ENCODE results near the gene COG2. TPM values are rescaled to one million over a fixed set of nuclear protein-coding genes. Genes with fewer than 3 reads are reported as not detected.

Gene COG2
- total and polyA plus RNA-seq, 2 of the 8 experiments (the other 6 are each of a cell fraction or from before 2014, with no cell fraction given): 10.3 to 36.7 TPM

DNA sequence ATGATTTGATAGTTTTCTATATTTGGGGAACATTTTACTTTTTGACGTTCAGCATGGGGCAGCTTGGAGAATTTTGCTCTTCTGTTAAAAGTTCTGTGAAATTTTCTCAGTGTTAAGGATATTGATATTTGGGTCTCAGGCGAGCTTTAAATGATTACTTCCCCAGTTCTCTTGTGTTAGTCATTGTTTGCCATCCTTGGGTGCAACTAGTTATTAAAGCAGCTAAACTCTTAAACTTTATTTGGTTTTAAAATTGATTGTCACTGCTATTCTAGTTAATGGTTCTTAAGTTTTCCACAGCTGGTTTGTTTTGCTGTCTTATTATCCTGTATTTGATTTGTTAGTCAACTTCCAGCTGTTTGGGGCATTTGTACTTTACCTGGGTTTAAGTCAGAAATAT lies 9.0 kb downstream of the COG2 start:
- CTCF ChIA-PET (ENCODE audit: partially characterized antibody): interaction anchor here (1.1 to 2.4 kb wide), 2 partner anchors 9 to 18 kb away, joined by 3 to 14 read pairs; partner anchors contain the start of gene COG2
- no peak for TF ChIP-seq BRCA1 (IDR thresholded peaks at IDR 0.05; ENCODE audit: low read depth, low read length)
- TF ChIP-seq KDM1A (IDR thresholded peaks at IDR 0.05; ENCODE audit: borderline replicate concordance, low read length): no peak
- no peak for TF ChIP-seq NANOG (IDR thresholded peaks at IDR 0.05; ENCODE audit: insufficient read depth, low read depth, low read length, poor library complexity, severe bottlenecking)

More for the DNA sequence above, 9.0 kb downstream of the COG2 start:
- FAIRE-seq (no peak), DNase-seq (ENCODE audit: low read depth in 1 of 2, low spot score in 2 of 2) (no peak)
- no peak overlapping the region for H2BK15ac ChIP-seq (ENCODE audit: low read length)
- H3K23ac ChIP-seq (ENCODE audit: insufficient read length): no peak overlapping the region
- H2BK120ac ChIP-seq (replicated peaks; ENCODE audit: low read depth, low read length): no peak overlapping the region
- no peaks in the 10 kb centered on the region for H3K9me3 ChIP-seq (ENCODE audit: insufficient read depth in 2 of 2, low read depth in 1 of 2, low read length in 1 of 2)
- H3K4ac ChIP-seq (replicated peaks; ENCODE audit: insufficient read length, low read depth, low read length): no peak overlapping the region
- H3K18ac ChIP-seq (ENCODE audit: extremely low read depth, low read length): no peak overlapping the region
- no peak overlapping the region for H2AK5ac ChIP-seq (ENCODE audit: low read depth, low read length)
- no peak overlapping the region for H3K4me3 ChIP-seq (ENCODE audit: extremely low read depth in 1 of 4, insufficient read depth in 2 of 4, low read depth in 3 of 4, low read length in 4 of 4)
- WGBS, 2 experiments (ENCODE audit: extremely low coverage in 1 of 2, insufficient coverage in 1 of 2, insufficient read length in 1 of 2, insufficient replicate concordance in 2 of 2, low coverage in 1 of 2, low lambda C conversion rate in 2 of 2, missing lambda C conversion rate in 1 of 2): 84% methylated on average over 2 of the region's 2 CpGs; no CpG with 5 or more reads in 1 of the 2 experiments
- H3K27me3 ChIP-seq (replicated peaks in 1 of 4; ENCODE audit: control insufficient read depth in 3 of 4, extremely low read depth in 1 of 4, insufficient read depth in 3 of 4, low read length in 3 of 4): no peaks in the 10 kb centered on the region
- H3K79me2 ChIP-seq (ENCODE audit: control insufficient read depth in 1 of 2, insufficient read depth in 2 of 2, low read length in 2 of 2): peaks cover 6 to 81% of the 10 kb centered on the region in 2 experiments
- H3K4me1 ChIP-seq (replicated peaks in 1 of 4; ENCODE audit: control insufficient read depth in 3 of 4, insufficient read depth in 4 of 4, low read length in 3 of 4): no peaks in the 10 kb centered on the region
- no peak overlapping the region for H3K9ac ChIP-seq (replicated peaks in 1 of 4; ENCODE audit: extremely low read depth in 1 of 4, low read depth in 3 of 4, low read length in 3 of 4)
- no peak overlapping the region for H4K5ac ChIP-seq (ENCODE audit: insufficient read length, low read depth, low read length)
- H4K91ac ChIP-seq (replicated peaks; ENCODE audit: insufficient read length, low read length): no peak overlapping the region
- POLR2A ChIA-PET (ENCODE audit: partially characterized antibody): no interaction called here
- H3K79me1 ChIP-seq (ENCODE audit: low read depth, low read length): peaks cover 5% of the 10 kb centered on the region; the same call in 1 of the 2 replicates
- no peak overlapping the region for H3K27ac ChIP-seq (ENCODE audit: low read depth, low read length)
- H3K36me3 ChIP-seq (ENCODE audit: control insufficient read depth in 2 of 4, insufficient read depth in 4 of 4, low read length in 3 of 4): peaks cover 0 to 2% (median 0%) of the 10 kb centered on the region in 4 experiments; a peak in 1 of 8 replicates
- H4K8ac ChIP-seq (ENCODE audit: extremely low read depth, insufficient read depth, low read length): no peak overlapping the region
- H4K20me1 ChIP-seq (replicated peaks in 1 of 2; ENCODE audit: control insufficient read depth in 1 of 2, insufficient read depth in 2 of 2, low read length in 2 of 2): peaks cover 0 to 2% of the 10 kb centered on the region in 2 experiments
- H3K14ac ChIP-seq (ENCODE audit: insufficient read length): no peak overlapping the region
- no peak overlapping the region for H3K4me2 ChIP-seq (ENCODE audit: insufficient read depth in 1 of 2, low read depth in 2 of 2, low read length in 2 of 2)
- no peak overlapping the region for H2BK20ac ChIP-seq (ENCODE audit: low read length)
- no peak overlapping the region for H2BK5ac ChIP-seq (ENCODE audit: low read depth, low read length)
- H2AFZ ChIP-seq (ENCODE audit: low read length): no peak overlapping the region
- no peak overlapping the region for H3K56ac ChIP-seq (replicated peaks; ENCODE audit: insufficient read length, low read depth, low read length)
- no peaks in the 10 kb centered on the region for H3K23me2 ChIP-seq (ENCODE audit: low read depth, low read length)
- H2BK12ac ChIP-seq (ENCODE audit: low read depth, low read length): no peak overlapping the region

Data from H1 (cell line).